ENCODE results near the gene C1orf35.

Gene C1orf35

GRCh38 chr1:228064296-228064695 is 38.8 kb downstream of the C1orf35 start:
- H3K9me2 ChIP-seq (replicated peaks; ENCODE audit: insufficient read depth, low read length) = no peaks in the 10 kb centered on the region
- no peaks in the 10 kb centered on the region for H3K36me3 ChIP-seq (replicated peaks; ENCODE audit: insufficient read depth, low read length)
- H3K4me3 ChIP-seq (ENCODE audit: low read length) = no peak overlapping the region
- H3K79me2 ChIP-seq (ENCODE audit: low read length) = no peaks in the 10 kb centered on the region
- H3K4me1 ChIP-seq (ENCODE audit: low read length) = no peaks in the 10 kb centered on the region
- H3F3A ChIP-seq (ENCODE audit: insufficient read depth, low read length) = no peaks in the 10 kb centered on the region
- no peak overlapping the region for H3K9ac ChIP-seq (ENCODE audit: low read length)
- peaks cover 28% of the 10 kb centered on the region for H3K27me3 ChIP-seq (replicated peaks; ENCODE audit: insufficient read depth, low read length)
- H4K20me1 ChIP-seq (ENCODE audit: insufficient read depth, low read length) = no peaks in the 10 kb centered on the region
- no peak for DNase-seq
- TF ChIP-seq CTCF (IDR thresholded peaks at IDR 0.05; ENCODE audit: low read length) = no peak
- TF ChIP-seq EZH2 (optimal IDR thresholded peaks at IDR 0.05; ENCODE audit: low read depth, low read length) = no peak
- TF ChIP-seq EZH2phosphoT487 (IDR thresholded peaks at IDR 0.05; ENCODE audit: low read length) = no peak
- no peak overlapping the region for H3K4me2 ChIP-seq (ENCODE audit: low read depth, low read length)
- no peak overlapping the region for H3K27ac ChIP-seq (ENCODE audit: low read length)
- H2AFZ ChIP-seq (ENCODE audit: low read length) = no peak overlapping the region
- H3K9me3 ChIP-seq (replicated peaks; ENCODE audit: insufficient read depth, low read length) = no peaks in the 10 kb centered on the region

GRCh38 chr1:228063251-228064191 is 39.6 kb downstream of the C1orf35 start:
- no peaks in the 10 kb centered on the region for H4K20me1 ChIP-seq (ENCODE audit: insufficient read depth, low read length)
- no peaks in the 10 kb centered on the region for H3K4me1 ChIP-seq (ENCODE audit: low read length)
- no peak overlapping the region for H3K9ac ChIP-seq (ENCODE audit: low read length)
- H3F3A ChIP-seq (ENCODE audit: insufficient read depth, low read length) = no peaks in the 10 kb centered on the region
- no peaks in the 10 kb centered on the region for H3K9me3 ChIP-seq (replicated peaks; ENCODE audit: insufficient read depth, low read length)
- no peaks in the 10 kb centered on the region for H3K79me2 ChIP-seq (ENCODE audit: low read length)
- no peak overlapping the region for H3K4me3 ChIP-seq (ENCODE audit: low read length)
- H2AFZ ChIP-seq (ENCODE audit: low read length) = no peak overlapping the region
- H3K9me2 ChIP-seq (replicated peaks; ENCODE audit: insufficient read depth, low read length) = no peaks in the 10 kb centered on the region
- no peak for DNase-seq
- H3K4me2 ChIP-seq (ENCODE audit: low read depth, low read length) = no peak overlapping the region
- TF ChIP-seq EZH2 (optimal IDR thresholded peaks at IDR 0.05; ENCODE audit: low read depth, low read length) (no peak), EZH2phosphoT487 (IDR thresholded peaks at IDR 0.05; ENCODE audit: low read length) (no peak), CTCF (IDR thresholded peaks at IDR 0.05; ENCODE audit: low read length) (no peak)
- H3K27ac ChIP-seq (ENCODE audit: low read length) = no peak overlapping the region
- H3K36me3 ChIP-seq (replicated peaks; ENCODE audit: insufficient read depth, low read length) = no peaks in the 10 kb centered on the region
- peaks cover 28% of the 10 kb centered on the region for H3K27me3 ChIP-seq (replicated peaks; ENCODE audit: insufficient read depth, low read length)

GRCh38 chr1:228062812-228063211 is 40.3 kb downstream of the C1orf35 start:
- no peak for DNase-seq
- Histone ChIP-seq H3K27ac (ENCODE audit: low read length) (no peak overlapping the region), H2AFZ (ENCODE audit: low read length) (no peak overlapping the region), H3K9ac (ENCODE audit: low read length) (no peak overlapping the region), H3K36me3 (replicated peaks; ENCODE audit: insufficient read depth, low read length) (no peaks in the 10 kb centered on the region), H3K9me3 (replicated peaks; ENCODE audit: insufficient read depth, low read length) (no peaks in the 10 kb centered on the region), H3F3A (ENCODE audit: insufficient read depth, low read length) (no peaks in the 10 kb centered on the region), H3K79me2 (ENCODE audit: low read length) (no peaks in the 10 kb centered on the region), H3K4me2 (ENCODE audit: low read depth, low read length) (no peak overlapping the region), H4K20me1 (ENCODE audit: insufficient read depth, low read length) (no peaks in the 10 kb centered on the region), H3K4me3 (ENCODE audit: low read length) (no peak overlapping the region), H3K27me3 (replicated peaks; ENCODE audit: insufficient read depth, low read length) (peaks cover 28% of the 10 kb centered on the region), H3K9me2 (replicated peaks; ENCODE audit: insufficient read depth, low read length) (no peaks in the 10 kb centered on the region), H3K4me1 (ENCODE audit: low read length) (no peaks in the 10 kb centered on the region)
- TF ChIP-seq CTCF (IDR thresholded peaks at IDR 0.05; ENCODE audit: low read length) (no peak), EZH2phosphoT487 (IDR thresholded peaks at IDR 0.05; ENCODE audit: low read length) (no peak)
